DMS153 treated with DMSO at 0.1 percent for 48 hours (cell line): ENCODE data around the gene CNTNAP5.

Source experiments
- DNase-seq: peaks from one replicate; lab custom pipeline; 2025; ENCODE audit not compliant: unreplicated experiment; lab: John Stamatoyannopoulos, UW

CNTNAP5 gene

GRCh38 chr2:124025171-124025580 is at the start of gene CNTNAP5:
Gene CNTNAP5, plus strand, starts transcription at chr2:124025287. Its CDS starts 364 bp downstream, at chr2:124025651.
- DNase-seq: peak; percentile 53

GRCh38 chr2:123976054-123976648 is 48.9 kb upstream of the CNTNAP5 start:
- no peak for DNase-seq

- no peak for DNase-seq
Observed at GRCh38 chr2:123993728-123994323, 31.3 kb upstream of the CNTNAP5 start.

- no peak for DNase-seq
Observed at GRCh38 chr2:123999681-124000080, 25.4 kb upstream of the CNTNAP5 start.

- peak; percentile 91 for DNase-seq
Observed at GRCh38 chr2:124001696-124002430, 23.2 kb upstream of the CNTNAP5 start.

- no peak for DNase-seq
Observed at GRCh38 chr2:124018890-124019289, 6.2 kb upstream of the CNTNAP5 start.

GRCh38 chr2:124024561-124025170 is 421 bp upstream of the CNTNAP5 start:
- no peak for DNase-seq

GRCh38 chr2:124025891-124026434 is 876 bp downstream of the CNTNAP5 start:
- peak; percentile 41 for DNase-seq

- DNase-seq: no peak
Observed at GRCh38 chr2:124026503-124026902, 1.4 kb downstream of the CNTNAP5 start.

GRCh38 chr2:124027182-124027581 is 2.1 kb downstream of the CNTNAP5 start:
- peak; percentile 87 for DNase-seq

- DNase-seq: no peak
Observed at GRCh38 chr2:124032799-124033198, 7.7 kb downstream of the CNTNAP5 start.

GRCh38 chr2:124034265-124034664 is 9.2 kb downstream of the CNTNAP5 start:
- DNase-seq: peak; percentile 41

- DNase-seq: no peak
Observed at GRCh38 chr2:124035001-124035400, 9.9 kb downstream of the CNTNAP5 start.

GRCh38 chr2:124039032-124039431 is 13.9 kb downstream of the CNTNAP5 start:
- no peak for DNase-seq

GRCh38 chr2:124039762-124040291 is 14.7 kb downstream of the CNTNAP5 start:
- DNase-seq: peak; percentile 89

- no peak for DNase-seq
Observed at GRCh38 chr2:124045894-124046293, 20.8 kb downstream of the CNTNAP5 start.

GRCh38 chr2:124046332-124046731 is 21.2 kb downstream of the CNTNAP5 start:
- no peak for DNase-seq

GRCh38 chr2:124048102-124048501 is 23.0 kb downstream of the CNTNAP5 start:
- no peak for DNase-seq

- DNase-seq: no peak
Observed at GRCh38 chr2:124048664-124049063, 23.6 kb downstream of the CNTNAP5 start.

- no peak for DNase-seq
Observed at GRCh38 chr2:124049136-124049535, 24.0 kb downstream of the CNTNAP5 start.

- no peak for DNase-seq
Observed at GRCh38 chr2:124050833-124051497, 25.9 kb downstream of the CNTNAP5 start.
